Activated CD4-positive, alpha-beta T cell treated with anti-CD3 and anti-CD28 coated beads, Interleukin-2, amount 50 U/mL, for 24 hours (primary cell): Measurements from ENCODE around the gene HTR7.
"Not testable (repeated sequence)": the region's sequence is repeated elsewhere in the genome, so short reads cannot be mapped to it uniquely, and the experiment has no call there.

Experiments used
- DNase-seq, 2 donors: peaks; one replicate each; pipeline ENCODE4 v3.0.0-alpha.2; 2020; ENCODE audit warnings: low read depth in 1 of 2, low spot score in 1 of 2

HTR7 gene

DNA sequence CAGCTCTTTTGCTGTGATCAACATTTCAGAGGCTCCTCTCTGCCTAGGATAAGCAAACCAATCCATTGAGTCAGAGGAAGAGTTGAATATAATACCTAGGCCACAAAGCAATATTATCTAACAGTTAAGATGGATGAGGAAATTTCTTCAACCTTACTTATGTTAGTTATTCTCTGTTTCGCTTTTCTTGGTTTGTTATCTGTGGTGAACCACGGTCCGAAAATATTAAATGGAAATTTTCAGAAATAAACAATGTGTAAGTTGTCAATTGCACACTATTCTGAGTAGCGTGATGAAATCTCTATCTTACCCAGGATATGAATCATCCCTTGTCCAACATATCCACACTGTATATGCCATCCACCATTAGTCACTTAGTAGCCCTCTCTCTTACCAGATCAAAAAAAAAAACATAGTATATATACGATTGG is 1.5 kb upstream of the HTR7 start:
- no peak for DNase-seq

GRCh38 chr10:90858461-90858968 is 676 bp upstream of the HTR7 start:
- no peak for DNase-seq

DNA sequence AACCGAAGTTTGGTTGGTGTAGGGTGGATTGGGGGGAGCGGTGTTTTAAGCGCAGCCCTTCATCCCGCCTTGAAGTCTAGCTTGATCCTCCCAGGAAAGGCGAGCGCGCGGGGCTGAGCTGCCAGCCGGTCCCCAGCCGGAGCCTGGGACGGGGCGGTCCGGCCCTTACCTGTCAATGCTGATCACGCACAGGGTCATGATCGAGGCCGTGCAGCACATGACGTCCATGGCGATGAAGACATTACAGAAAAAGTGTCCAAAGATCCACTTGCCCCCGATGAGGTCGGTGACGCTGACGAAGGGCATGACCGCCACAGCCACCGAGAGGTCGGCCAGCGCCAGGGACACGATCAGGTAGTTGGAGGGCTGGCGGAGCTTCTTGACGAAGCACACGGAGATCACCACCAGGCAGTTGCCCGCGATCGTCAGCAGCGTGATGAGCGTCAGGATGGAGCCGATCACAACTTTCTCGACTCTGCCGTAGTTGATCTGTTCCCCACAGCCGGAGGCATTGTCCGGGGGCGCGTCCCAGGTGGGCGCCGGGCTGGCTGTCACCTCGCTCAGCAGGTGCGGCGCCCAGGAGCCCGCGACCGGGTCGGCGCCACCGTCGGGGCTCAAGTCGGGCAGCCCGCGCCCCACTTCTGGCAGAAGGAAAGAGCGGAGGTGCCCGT is 740 bp downstream of the HTR7 start:
- no peak for DNase-seq

DNA sequence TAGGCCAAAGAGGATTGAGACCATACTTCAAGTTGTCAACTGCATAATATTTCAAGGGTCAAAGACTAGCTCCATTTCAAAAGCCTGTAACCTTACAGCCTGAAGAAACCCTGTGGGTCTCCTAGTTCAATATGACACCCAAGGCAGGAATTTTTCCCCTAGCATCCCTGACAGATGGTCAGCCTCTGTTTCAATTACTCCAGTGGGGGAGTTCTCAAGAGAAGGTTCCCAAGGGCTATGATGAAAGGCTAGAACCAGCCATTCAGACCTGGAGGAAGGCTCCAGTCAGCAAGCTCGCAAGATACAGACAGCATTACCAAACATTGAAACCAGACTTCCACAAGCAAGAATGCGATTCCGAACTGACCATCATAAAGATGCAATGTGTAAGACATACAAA is 1.6 kb downstream of the HTR7 start:
- no peak for DNase-seq

DNA sequence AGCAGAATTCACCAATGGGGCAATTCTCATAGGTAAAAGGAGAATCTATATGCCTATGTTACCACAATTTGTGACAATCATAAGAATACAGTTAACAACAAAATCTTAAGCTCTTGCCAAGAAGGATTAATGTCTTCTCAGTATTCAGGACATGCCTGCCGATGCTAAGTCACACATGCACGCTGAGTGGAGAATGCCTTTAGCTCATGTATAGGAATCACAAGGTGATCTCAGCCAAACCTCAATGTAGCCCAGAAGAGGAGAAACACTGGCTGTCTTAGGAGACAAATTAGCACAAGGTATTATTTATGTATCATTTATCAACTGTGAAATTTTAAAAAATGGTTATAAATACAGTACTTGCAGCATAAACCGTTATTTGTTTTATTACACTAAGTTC is 2.7 kb downstream of the HTR7 start:
- no peak for DNase-seq

GRCh38 chr10:90849956-90850749 is 7.7 kb downstream of the HTR7 start:
- DNase-seq, result no peak

DNA sequence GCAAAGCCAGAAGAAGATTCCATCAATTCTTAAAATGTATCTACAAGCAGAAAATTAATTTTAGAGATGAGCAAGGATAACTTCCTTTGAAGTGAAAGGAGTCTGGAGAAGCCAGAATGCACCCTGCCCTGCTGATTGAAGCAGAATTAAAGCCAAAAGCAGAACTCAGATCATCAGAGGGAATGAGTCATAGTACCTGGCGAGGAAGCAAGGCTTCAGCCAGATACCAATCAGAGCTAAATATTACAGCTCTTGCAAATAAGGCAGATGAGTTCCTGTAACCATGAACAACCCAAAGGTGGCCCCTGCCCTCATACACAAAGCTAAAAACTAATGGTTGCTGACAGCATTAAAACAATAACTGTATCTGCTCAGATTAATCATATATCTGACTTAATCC is 10.4 kb downstream of the HTR7 start:
- no peak for DNase-seq

GRCh38 chr10:90846746-90847145 is 11.1 kb downstream of the HTR7 start:
- no peak for DNase-seq

GRCh38 chr10:90845726-90846125 is 12.1 kb downstream of the HTR7 start:
- no peak for DNase-seq

DNA sequence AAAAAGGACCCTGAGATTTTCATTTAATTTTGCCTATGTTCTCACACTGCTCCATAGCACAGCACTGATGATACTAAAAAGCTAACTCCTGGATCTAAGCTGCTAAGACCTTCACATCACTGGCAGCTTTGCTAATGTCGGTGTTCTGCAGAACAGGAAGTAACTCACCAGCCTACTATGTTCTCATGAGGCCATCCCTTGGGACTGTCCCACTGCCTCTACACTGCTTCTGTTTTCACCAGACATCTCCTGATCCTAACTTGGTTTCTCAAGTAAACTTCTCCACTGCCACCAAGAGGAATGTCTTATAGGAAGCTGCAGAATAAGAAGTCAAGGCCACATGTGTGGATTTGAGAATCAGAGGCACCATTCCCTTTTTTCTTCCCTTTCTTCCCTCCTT is 15.1 kb downstream of the HTR7 start:
- DNase-seq, result no peak

DNA sequence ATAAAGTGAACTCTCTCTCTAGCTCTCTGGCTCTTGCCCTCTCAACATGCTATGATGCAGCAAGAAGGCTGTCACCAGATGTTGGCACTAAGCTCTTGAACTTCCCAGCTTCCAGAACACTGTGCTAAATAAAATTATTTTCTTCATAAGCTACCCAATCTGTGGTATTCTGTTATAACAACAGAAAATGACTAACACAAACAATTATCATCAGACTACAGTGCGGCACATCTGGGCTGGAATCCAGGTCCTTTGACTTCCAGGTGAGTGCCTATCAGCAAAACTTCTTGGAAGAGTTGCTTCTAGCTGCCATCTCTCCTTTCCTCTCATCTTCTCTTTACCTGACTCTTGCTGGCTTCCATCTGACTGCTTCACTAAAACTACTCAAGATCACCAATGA is 20.4 kb downstream of the HTR7 start:
- no peak for DNase-seq

GRCh38 chr10:90834326-90834725 is 23.5 kb downstream of the HTR7 start:
- DNase-seq, result no peak

DNA sequence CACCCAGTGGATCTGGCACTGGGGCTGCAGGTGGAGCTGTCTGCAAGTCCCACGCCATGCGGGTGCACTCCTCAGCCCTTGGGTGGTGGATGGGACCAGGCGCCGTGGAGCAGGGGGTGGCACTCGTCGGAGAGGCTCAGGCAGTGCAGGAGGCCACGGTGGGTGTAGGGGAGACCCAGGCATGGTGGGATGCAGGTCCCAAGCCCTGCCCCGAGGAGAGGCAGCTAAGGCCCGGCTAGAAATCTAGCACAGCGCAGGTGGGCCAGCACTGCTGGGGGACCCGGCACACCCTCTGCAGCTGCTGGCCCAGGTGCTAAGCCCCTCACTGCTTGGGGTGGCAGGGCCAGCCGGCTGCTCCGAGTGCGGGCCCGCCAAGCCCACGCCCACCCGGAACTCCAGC is 25.7 kb downstream of the HTR7 start:
- no peak for DNase-seq

DNA sequence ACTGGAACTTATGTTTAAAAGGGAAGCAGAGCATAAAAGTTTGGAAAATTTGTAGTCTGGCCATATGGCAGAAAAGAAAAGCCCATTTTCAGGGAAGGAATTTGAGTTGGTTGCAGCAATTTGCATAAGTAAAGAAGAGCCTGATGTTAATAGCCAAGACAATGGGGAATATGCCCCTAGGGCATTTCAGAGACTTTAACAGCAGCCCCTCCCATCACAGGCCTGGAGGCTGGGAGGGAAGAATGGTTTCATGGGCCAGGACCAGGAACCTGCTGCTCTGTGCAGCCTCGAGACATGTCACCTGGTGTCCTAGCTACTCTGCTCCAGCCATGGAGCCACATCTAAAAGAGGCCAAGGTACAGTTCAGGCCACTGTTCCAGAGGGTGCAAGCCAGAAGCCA is 35.3 kb downstream of the HTR7 start:
- no peak for DNase-seq

GRCh38 chr10:90821864-90822263 is 36.0 kb downstream of the HTR7 start:
- not testable (repeated sequence) for DNase-seq

GRCh38 chr10:90819911-90820310 is 37.9 kb downstream of the HTR7 start:
- DNase-seq, result no peak

GRCh38 chr10:90818736-90819135 is 39.1 kb downstream of the HTR7 start:
- DNase-seq, result no peak

DNA sequence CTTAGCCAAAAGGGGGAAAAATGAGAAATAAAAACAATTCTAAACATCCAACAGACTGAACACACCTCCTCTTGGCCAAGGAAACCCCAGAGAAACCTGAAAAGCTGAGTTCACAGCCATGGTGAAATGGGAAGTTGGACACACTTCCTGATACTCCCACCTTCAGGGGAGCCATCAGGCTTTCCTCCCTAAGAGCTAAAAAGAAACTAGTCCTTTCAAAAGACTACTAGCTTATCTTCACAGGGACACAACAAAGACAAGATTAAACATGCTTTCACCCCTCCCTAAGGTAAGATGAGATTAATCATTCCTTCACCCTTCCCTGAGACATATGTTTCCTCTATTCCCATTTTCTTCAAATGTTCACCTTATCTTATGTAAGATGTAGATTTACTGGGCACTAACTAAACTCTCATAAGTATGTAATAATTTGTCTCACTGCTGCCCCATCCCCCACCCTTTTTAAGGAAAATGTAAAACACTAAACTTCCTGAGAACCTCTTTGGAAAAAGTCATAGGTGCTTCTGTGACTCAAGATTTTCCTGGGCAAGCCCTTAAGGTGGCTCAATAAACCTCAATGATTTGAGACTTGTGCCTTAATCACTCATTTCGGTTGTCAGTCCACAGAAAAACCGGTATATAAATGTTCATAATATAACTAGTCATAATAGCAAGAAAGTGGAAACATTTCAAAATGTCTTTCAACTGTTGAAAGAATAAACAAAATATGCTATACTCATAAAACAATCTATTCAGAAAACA is 40.5 kb downstream of the HTR7 start:
- DNase-seq, result no peak

DNA sequence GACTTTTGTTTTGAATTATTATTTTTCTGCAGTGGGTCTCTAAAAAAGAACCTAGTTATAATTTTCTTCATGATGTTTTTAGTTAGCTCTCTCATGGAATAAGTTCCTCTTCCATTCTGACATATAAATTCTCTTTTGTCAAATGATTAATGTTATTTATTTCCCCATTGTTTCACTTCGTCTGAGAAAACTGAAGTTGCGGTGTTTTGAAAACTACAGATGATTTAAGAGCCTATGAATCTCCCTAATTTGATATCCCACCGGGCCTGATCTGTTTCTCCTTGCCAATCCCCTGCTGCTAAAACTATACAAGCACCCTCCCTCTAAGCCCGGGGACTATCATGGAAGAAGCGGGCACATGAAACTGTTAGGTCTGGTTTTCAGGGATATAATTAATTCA is 41.4 kb downstream of the HTR7 start:
- DNase-seq, result no peak

DNA sequence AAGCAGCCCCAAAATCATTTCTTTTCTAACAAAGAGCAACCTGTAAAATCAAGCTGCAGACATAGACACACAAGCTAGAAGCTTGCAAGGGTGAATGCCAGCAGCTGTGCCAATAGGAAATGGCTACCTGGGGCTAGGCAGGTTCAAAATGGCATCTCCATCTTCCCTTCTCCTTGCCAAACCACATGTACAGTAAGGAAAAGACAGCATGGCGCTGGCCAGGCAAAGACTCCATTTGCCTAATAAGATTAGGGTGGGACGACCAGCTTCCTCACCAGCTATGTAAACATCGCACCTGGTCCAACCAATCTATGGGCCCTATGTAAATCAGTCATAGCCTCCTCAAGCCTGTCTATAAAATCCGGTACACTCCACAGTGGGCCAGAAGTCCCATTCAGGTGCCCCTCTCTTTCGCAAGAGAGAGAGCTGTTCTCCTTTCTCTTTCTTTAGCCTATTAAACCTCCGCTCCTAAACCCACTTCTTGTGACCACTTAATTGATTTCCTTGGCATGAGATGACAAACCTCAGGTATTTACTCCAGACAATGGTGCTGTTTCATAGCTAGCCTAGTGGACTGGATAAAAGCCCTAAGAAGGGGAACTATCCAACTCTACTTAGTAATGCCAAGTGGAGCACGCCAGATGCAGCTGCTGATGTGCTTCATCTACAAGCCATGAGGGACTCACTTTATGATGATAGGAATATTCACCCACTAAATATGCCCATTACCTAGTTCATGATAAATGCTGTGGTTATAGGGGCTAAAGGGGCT is 44.1 kb downstream of the HTR7 start:
- DNase-seq, result no peak

GRCh38 chr10:90807106-90807505 is 50.7 kb downstream of the HTR7 start:
- not testable (repeated sequence) for DNase-seq
